ENCODE measurements around the gene FITM1.

Gene FITM1

DNA sequence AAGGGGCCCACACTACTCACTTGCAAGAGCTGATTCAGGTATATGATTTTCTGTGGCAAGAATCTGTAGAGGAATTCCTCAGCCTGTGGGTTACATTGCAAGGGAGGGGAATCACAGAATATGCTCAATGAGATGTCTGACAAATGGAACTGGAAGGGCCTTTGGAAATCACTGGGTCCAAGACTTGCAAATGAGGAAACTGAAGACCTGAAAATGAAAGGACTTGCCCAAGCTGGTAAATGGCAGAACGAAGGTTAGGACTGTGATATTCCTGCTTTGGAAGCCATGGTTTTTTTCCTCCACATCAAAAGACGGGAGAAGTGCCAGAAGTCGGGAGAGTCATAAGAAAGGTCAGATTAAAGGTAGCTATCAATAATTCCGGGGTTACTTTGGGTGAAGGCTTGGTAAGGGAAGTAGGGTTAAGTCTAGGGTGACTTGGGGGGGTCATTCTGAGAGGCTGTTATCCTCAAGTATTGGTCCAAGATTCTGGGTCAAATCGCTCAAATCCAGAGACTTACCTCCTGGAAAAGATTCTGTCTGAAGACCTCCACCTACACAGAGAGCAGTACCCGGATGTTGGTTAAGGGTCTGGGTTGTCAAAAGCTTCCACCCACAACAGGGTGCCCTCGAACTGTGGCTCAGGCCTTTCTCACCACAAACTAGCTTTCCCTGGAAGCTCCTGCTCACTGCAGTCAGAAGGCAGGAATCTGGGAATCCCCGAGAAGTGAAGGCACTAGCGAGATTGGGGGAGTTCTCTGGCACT lies 15.4 kb downstream of the FITM1 start:
- TF ChIP-seq, protein P1, sequence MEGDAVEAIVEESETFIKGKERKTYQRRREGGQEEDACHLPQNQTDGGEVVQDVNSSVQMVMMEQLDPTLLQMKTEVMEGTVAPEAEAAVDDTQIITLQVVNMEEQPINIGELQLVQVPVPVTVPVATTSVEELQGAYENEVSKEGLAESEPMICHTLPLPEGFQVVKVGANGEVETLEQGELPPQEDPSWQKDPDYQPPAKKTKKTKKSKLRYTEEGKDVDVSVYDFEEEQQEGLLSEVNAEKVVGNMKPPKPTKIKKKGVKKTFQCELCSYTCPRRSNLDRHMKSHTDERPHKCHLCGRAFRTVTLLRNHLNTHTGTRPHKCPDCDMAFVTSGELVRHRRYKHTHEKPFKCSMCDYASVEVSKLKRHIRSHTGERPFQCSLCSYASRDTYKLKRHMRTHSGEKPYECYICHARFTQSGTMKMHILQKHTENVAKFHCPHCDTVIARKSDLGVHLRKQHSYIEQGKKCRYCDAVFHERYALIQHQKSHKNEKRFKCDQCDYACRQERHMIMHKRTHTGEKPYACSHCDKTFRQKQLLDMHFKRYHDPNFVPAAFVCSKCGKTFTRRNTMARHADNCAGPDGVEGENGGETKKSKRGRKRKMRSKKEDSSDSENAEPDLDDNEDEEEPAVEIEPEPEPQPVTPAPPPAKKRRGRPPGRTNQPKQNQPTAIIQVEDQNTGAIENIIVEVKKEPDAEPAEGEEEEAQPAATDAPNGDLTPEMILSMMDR (IDR thresholded peaks at IDR 0.05; ENCODE audit: low read depth, low read length), result no peak
- DNase-seq (ENCODE audit: low read depth, low spot score), result no peak
- peak overlapping the region; percentile 89 for H3K4me3 ChIP-seq (ENCODE audit: low read depth, low read length)
- in situ Hi-C loops (cut with HindIII; ENCODE audit: low sequenced_read_pairs), result no loop called here

DNA sequence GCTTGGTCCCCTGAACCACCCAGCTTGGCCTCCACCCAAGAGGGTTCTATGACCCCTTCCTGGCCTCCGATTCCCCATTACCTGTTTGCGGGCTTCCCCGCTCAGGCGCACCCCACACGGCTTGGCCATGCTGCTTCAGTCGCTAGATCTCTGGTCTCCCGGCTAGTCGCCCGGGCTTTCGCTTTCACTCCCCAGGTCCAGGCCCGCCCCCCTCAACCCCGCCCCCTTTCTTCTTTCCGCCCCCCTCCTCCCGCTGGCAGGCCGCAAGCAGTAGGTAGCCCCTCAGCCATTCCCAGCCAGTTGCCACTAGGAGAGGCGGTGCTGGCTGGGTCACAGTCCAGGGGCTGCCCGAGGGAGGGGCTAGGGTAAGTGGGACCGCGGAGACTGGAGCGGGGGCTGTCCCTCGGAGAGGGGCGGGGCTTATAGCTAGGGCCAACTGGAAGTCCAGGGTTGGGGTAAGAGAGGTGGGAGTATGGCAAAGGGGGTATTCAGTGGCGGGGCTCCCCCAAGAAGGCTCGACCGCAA lies 16.1 kb downstream of the FITM1 start, which contains the start of gene PSME2:
Gene PSME2 (minus strand): TSS at position 158 of the 525 bp plus-strand sequence. CDS start 29 bp downstream, at position 129.
- TF ChIP-seq, protein P1 (IDR thresholded peaks at IDR 0.05; ENCODE audit: low read depth, low read length), result no peak
- peak; percentile 99 for DNase-seq (ENCODE audit: low read depth, low spot score)
- H3K4me3 ChIP-seq (ENCODE audit: low read depth, low read length), result peak within 1 kb of the TSS; percentile 89
- in situ Hi-C loops (cut with HindIII; ENCODE audit: low sequenced_read_pairs), result no loop called here

DNA sequence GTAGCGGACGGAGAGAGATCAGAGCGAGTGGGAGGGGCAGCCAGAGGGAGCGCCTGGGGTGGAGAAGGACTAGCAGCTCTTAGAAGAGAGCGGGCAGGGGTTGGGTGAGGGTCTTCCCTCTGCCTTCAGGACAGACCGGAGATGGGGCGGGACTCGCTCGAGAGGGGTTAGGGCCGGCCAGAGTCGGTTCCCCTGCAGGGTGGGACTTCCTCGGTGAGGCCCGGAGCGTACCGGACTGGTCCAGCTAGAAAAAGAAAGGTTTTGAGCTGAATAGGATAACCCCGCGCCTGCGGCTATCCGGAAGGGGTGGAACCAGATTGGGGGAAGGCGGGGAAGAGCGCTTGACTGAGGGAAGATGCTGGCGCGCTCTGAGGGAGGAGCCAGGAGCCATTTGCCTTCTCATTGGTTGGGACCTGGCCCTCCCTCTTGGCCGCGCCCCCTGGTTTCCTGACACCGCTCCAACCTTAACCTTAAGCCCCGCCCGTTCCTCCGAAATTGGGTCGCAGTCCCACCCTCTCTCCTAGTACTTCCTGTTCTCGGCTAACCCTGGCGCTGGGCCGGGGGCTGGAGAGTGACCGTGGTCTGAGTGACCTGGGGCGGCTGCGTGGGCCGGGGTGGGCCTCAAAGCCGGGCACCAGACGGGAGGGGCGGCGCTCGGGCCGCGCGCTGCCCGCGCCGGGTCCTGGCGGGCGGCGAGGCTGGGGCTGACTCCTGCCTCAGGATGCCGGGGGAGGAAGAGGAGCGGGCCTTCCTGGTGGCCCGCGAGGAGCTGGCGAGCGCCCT lies 16.7 kb downstream of the FITM1 start, which contains the start of gene RNF31:
Gene RNF31 (plus strand): TSS at position 521 of the 783 bp plus-strand sequence. CDS start 201 bp downstream, at position 722.
- in situ Hi-C loops (cut with HindIII; ENCODE audit: low sequenced_read_pairs), result no loop called here
- DNase-seq (ENCODE audit: low read depth, low spot score), result peak; percentile 99
- H3K4me3 ChIP-seq (ENCODE audit: low read depth, low read length), result peak within 1 kb of the TSS; percentile 89
- TF ChIP-seq, protein P1 (IDR thresholded peaks at IDR 0.05; ENCODE audit: low read depth, low read length), result no peak

DNA sequence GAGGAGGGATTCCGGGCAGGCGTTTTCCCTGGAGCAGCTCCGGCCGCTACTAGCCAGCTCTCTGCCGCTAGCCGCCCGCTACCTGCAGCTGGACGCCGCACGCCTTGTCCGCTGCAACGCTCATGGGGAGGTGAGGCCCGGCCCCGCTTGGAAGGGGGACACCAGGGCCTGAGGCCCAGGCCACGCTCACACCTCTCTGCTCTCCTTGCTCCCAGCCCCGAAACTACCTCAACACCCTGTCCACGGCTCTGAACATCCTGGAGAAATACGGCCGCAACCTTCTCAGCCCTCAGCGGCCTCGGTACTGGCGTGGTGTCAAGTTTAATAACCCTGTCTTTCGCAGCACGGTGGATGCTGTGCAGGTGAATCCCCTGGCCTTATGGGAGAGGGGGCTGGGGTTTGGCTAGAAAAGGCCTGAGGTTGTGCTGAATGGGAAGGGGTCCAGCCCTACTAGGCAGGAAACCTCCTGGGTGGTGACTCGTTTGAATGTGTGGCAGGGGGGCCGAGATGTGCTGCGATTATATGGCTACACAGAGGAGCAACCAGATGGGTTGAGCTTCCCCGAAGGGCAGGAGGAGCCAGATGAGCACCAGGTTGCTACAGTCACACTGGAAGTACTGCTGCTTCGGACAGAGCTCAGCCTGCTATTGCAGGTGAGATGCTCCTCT lies 17.4 kb downstream of the FITM1 start:
- no peak for DNase-seq (ENCODE audit: low read depth, low spot score)
- TF ChIP-seq, protein P1 (IDR thresholded peaks at IDR 0.05; ENCODE audit: low read depth, low read length), result no peak
- peak overlapping the region; percentile 89 for H3K4me3 ChIP-seq (ENCODE audit: low read depth, low read length)
- in situ Hi-C loops (cut with HindIII; ENCODE audit: low sequenced_read_pairs), result no loop called here

DNA sequence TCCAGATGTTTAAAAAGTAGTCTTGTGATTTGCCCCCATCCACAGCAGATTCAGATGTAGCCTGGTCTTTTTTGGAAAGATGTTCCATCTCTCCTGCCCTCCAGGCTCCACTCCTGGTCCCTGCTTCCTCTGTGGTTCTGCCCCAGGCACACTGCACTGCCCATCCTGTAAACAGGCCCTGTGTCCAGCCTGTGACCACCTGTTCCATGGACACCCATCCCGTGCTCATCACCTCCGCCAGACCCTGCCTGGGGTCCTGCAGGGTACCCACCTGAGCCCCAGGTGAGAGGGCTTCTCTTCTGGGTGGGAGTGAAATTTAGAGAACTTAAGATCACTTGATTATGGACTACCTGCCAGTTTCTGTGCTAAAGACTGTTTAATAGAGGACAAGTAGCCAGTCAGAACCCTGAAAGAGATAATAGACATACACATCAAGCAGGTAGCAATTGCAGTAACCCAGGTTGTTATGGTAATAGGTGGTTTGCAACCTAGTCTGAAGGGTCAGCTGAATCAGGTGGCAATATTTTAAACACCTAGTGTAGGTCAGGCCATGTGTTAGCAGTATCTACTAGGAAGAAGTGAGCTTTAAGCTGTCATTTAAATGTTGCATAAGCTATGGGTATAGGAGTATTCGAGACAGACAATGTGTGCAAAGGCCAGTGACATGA lies 19.0 kb downstream of the FITM1 start:
- in situ Hi-C loops (cut with HindIII; ENCODE audit: low sequenced_read_pairs), result no loop called here
- H3K4me3 ChIP-seq (ENCODE audit: low read depth, low read length), result no peak overlapping the region
- TF ChIP-seq, protein P1 (IDR thresholded peaks at IDR 0.05; ENCODE audit: low read depth, low read length), result no peak
- no peak for DNase-seq (ENCODE audit: low read depth, low spot score)

Measured in astrocyte of the spinal cord (primary cell).